LNCaP clone FGC (cell line): ENCODE measurements around the gene PRMT7.

Experiments
- DNase-seq: peaks from one replicate; pipeline ENCODE4 v3.0.0-alpha.2; 2011; ENCODE audit warnings: low read depth
- H3K4me3 ChIP-seq: 2 replicates; pipeline ENCODE4 v1.5.1; 2011; ENCODE audit warnings: mild to moderate bottlenecking, low read depth, low read length, control low read depth
- TF ChIP-seq, protein P1 (sequence below): IDR thresholded peaks from 2 replicates; pipeline ENCODE4 v1.5.1; 2012; ENCODE audit warnings: mild to moderate bottlenecking; ENCODE audit not compliant: control insufficient read depth, insufficient read depth; ENCODE audit errors: extremely low read depth

The PRMT7 gene

DNA sequence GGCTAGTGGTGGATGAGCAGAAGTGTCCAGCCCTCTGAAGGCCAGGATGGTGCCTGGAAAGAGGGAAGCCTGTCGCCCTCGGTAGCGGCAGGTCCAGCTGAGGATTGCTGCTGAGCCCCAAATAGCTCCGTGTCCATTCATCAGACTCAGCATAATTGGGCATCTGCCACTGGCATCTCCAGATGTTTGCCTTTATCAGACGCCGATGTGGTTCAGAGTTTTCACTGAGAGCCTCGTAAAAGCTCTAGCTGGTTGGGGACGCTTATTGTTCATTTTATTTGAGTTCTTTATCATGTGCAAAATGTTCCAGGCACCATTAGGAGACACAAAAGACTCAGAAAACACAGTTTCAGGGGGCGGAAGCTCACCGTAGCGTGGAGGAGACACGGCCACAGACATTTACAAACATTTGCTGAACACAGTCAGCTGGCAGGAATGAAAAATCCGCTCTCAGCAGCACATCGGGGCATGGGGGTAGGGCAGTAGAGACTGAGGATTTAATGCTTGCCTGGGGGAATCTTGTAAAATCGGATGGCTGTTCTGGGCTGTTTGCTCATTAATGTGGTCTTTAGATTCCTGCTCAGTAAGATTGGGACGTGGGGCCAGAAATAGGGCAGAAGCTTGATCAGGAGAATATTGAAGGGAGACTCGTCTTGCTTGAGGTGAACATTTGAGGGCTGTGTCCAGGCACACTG lies 95.8 kb downstream of the PRMT7 start:
- DNase-seq, result peak; percentile 81
- H3K4me3 ChIP-seq, result peak overlapping the region; percentile 4
- TF ChIP-seq, protein P1, sequence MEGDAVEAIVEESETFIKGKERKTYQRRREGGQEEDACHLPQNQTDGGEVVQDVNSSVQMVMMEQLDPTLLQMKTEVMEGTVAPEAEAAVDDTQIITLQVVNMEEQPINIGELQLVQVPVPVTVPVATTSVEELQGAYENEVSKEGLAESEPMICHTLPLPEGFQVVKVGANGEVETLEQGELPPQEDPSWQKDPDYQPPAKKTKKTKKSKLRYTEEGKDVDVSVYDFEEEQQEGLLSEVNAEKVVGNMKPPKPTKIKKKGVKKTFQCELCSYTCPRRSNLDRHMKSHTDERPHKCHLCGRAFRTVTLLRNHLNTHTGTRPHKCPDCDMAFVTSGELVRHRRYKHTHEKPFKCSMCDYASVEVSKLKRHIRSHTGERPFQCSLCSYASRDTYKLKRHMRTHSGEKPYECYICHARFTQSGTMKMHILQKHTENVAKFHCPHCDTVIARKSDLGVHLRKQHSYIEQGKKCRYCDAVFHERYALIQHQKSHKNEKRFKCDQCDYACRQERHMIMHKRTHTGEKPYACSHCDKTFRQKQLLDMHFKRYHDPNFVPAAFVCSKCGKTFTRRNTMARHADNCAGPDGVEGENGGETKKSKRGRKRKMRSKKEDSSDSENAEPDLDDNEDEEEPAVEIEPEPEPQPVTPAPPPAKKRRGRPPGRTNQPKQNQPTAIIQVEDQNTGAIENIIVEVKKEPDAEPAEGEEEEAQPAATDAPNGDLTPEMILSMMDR, result no peak; the same call in 1 of the 2 replicates
